ENCODE measurements around the gene SUN5.

DNA sequence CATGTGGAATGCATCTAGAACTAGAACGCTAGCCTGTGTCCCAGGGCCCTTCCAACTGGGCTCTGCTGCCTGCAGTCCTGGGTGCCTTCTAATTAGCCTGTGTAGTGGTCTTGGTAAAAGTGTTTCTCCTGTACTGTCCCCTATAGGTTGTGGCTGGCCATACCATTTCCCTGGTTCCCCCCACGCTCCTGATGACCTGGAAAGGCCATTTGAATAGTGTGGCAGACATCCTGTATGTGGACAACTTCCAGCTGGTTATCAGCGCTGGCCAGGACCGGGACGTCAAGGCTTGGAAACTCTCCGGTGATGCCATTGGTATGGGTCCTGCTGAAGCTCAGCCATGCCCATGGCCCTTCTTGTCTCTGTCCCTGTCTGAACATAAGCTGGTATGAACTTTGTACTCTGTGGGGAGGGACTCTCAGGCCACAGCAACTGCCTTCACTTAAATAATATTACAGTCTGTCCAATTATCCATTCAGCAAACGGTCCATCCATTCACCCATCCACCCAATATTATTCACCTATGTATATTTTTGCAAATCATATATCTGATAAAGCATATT, 60.7 kb downstream of the SUN5 start:
- TF ChIP-seq CTCF (IDR thresholded peaks at IDR 0.05), result no peak
- no peak for TF ChIP-seq POLR2AphosphoS5 (IDR thresholded peaks at IDR 0.05)
- TF ChIP-seq POLR2A (IDR thresholded peaks at IDR 0.05), result no peak
